Fibroblast of the aortic adventitia (primary cell): ENCODE results near the gene GBGT1. TPM values are rescaled to one million over a fixed set of nuclear protein-coding genes. Genes with fewer than 3 reads are reported as not detected.

Source experiments
- total RNA-seq: library from RNA; depleted of rRNA; stranded (reverse); fragments of >200 nt; gene quantifications from 2 replicates; pipeline ENCODE4 v1.2.3, GENCODE V29; 2012; ENCODE audit warnings: low replicate concordance

Gene GBGT1
- total RNA-seq, 1 donor: 1.6 TPM

Other genes starting within 250 kb of the GBGT1 start
- gene TSC1, start 219.3 kb downstream of the GBGT1 start, total RNA-seq: 56.0 and 70.7 TPM in 2 replicates
- gene GFI1B, start 185.2 kb downstream of the GBGT1 start, total RNA-seq: not detected in 2 replicates
- gene GTF3C5, start 132.9 kb downstream of the GBGT1 start, total RNA-seq: 20.8 and 33.9 TPM in 2 replicates
- 0.27 TPM in 1 of 2 replicates, not detected in the other for gene CEL, start 101.9 kb downstream of the GBGT1 start, total RNA-seq
- 4.3 and 15.6 TPM in 2 replicates for gene RALGDS, start 42.7 kb downstream of the GBGT1 start, total RNA-seq
- gene OBP2B, start 45.3 kb upstream of the GBGT1 start, total RNA-seq: not detected in 2 replicates
- gene ABO, start 111.3 kb upstream of the GBGT1 start, total RNA-seq: not detected in 2 replicates
- gene SURF6, start 172.3 kb upstream of the GBGT1 start, total RNA-seq: 6.9 and 13.5 TPM in 2 replicates
- gene MED22, start 184.2 kb upstream of the GBGT1 start, total RNA-seq: 17.7 and 19.7 TPM in 2 replicates
- 2,301 and 2,411 TPM in 2 replicates for gene RPL7A, start 184.3 kb upstream of the GBGT1 start, total RNA-seq
- 25.1 and 49.3 TPM in 2 replicates for gene SURF1, start 192.6 kb upstream of the GBGT1 start, total RNA-seq
- gene SURF2, start 192.6 kb upstream of the GBGT1 start, total RNA-seq: 12.5 and 33.9 TPM in 2 replicates
- 103 and 275 TPM in 2 replicates for gene SURF4, start 212.1 kb upstream of the GBGT1 start, total RNA-seq
- 0.33 and 1.3 TPM in 2 replicates for gene STKLD1, start 212.5 kb upstream of the GBGT1 start, total RNA-seq